K562 (cell line): ENCODE results near the gene RGS9. TPM values are rescaled to one million over a fixed set of nuclear protein-coding genes. Genes with fewer than 3 reads are reported as not detected.

ENCODE experiments used
- ATAC-seq: fragments of 200-7000 bp; cut with Tn5 transposase; 3 replicates; pipeline ENCODE4 v1.9.1; 2020; ENCODE audit warnings: moderate library complexity
- BruUV-seq: library from RNA; stranded (reverse); fragments of 400-500 nt; replicated peaks from 2 replicates; lab custom pipeline; 2021; lab: Mats Ljungman, UMichigan
- CTCF ChIA-PET: fragments of 300-600 bp; formaldehyde crosslinking; extraction: SDS; loops from one replicate; lab custom pipeline; 2021; ENCODE audit warnings: low intra/inter-chr PET ratio; lab: Yijun Ruan, JAX
- POLR2A ChIA-PET: fragments of 300-600, 350-650 bp; sonication (Branson Sonifier 250); formaldehyde crosslinking; extraction: SDS; loops from one replicate; lab custom pipeline; 2021; ENCODE audit warnings: antibody characterized with exemption, inconsistent platforms; lab: Yijun Ruan, JAX
- DNase-seq, 4 experiments: peaks; one replicate each; pipeline versions ENCODE4 v3.0.0 to v3.0.0-alpha.2; 2011 to 2018; ENCODE audit warnings: low spot score in 3 of 4, mixed read lengths in 3 of 4; ENCODE audit errors: extremely low read depth in 1 of 4
- FAIRE-seq: peaks from 2 replicates; lab custom pipeline; 2011; peaks lifted over from hg19 to GRCh38; lab: Jason Lieb, UNC
- H2AFZ ChIP-seq: 2 replicates; pipeline ENCODE4 v1.6.0; 2011; ENCODE audit warnings: low read depth, low read length, control low read depth, inconsistent platforms
- H3K27ac ChIP-seq: fragments of 200-600 bp; 3 replicates; pipeline ENCODE4 v1.8.0; 2011; ENCODE audit warnings: low read depth, mild to moderate bottlenecking, control low read depth, inconsistent platforms, low read length, moderate library complexity, mixed read lengths; ENCODE audit errors: extremely low read depth
- H3K27me3 ChIP-seq, 2 experiments: fragments of 300-600 bp in 1 of 2; 2 replicates in 1 of 2; 3 replicates in 1 of 2; pipeline versions ENCODE4 v1.6.0 to v1.8.0; 2011; ENCODE audit warnings: inconsistent platforms in 2 of 2, low read length in 2 of 2, mild to moderate bottlenecking in 1 of 2, mixed read lengths in 1 of 2, moderate library complexity in 1 of 2; ENCODE audit not compliant: control insufficient read depth in 2 of 2, insufficient read depth in 2 of 2
- H3K36me3 ChIP-seq: fragments of 300-600 bp; 3 replicates; pipeline ENCODE4 v1.8.0; 2011; ENCODE audit warnings: mild to moderate bottlenecking, low read length, inconsistent platforms; ENCODE audit not compliant: control insufficient read depth, insufficient read depth
- H3K4me1 ChIP-seq, 2 experiments: fragments of 200-600 bp in 1 of 2; replicated peaks in 1 of 2; 2 replicates in 1 of 2; 3 replicates in 1 of 2; pipeline versions ENCODE4 v1.5.1 to v1.8.0; 2011; ENCODE audit warnings: inconsistent platforms in 2 of 2, low read length in 2 of 2, mild to moderate bottlenecking in 1 of 2, mixed read lengths in 1 of 2, moderate library complexity in 1 of 2; ENCODE audit not compliant: control insufficient read depth in 2 of 2, insufficient read depth in 2 of 2
- H3K4me2 ChIP-seq: 2 replicates; pipeline ENCODE4 v1.6.1; 2011; ENCODE audit warnings: low read length, control low read depth, inconsistent platforms, mixed read lengths; ENCODE audit not compliant: insufficient read depth
- H3K4me3 ChIP-seq: fragments of 200-600 bp; sonication (generic), shearing (Covaris generic); 2 replicates; pipeline ENCODE4 v1.5.1; 2016; ENCODE audit warnings: control low read depth, inconsistent platforms
- H3K79me2 ChIP-seq: fragments of 200-600 bp; 3 replicates; pipeline ENCODE4 v1.8.0; 2011; ENCODE audit warnings: low read length, inconsistent platforms; ENCODE audit not compliant: control insufficient read depth, insufficient read depth
- H3K9ac ChIP-seq, 2 experiments: 2 replicates each; pipeline versions ENCODE4 v1.6.0 to v1.6.1; 2011; ENCODE audit warnings: low read depth in 2 of 2, low read length in 2 of 2, control low read depth in 1 of 2, inconsistent platforms in 1 of 2, mild to moderate bottlenecking in 1 of 2, mixed read lengths in 1 of 2; ENCODE audit not compliant: insufficient read depth in 1 of 2
- H3K9me1 ChIP-seq: one replicate; pipeline ENCODE4 v1.6.0; 2011; ENCODE audit warnings: inconsistent platforms, mild to moderate bottlenecking, low read length, moderate library complexity; ENCODE audit not compliant: control insufficient read depth, insufficient read depth
- H3K9me3 ChIP-seq: replicated peaks from 2 replicates; pipeline ENCODE4 v1.5.1; 2011; ENCODE audit warnings: low read depth, low read length, inconsistent platforms; ENCODE audit not compliant: control insufficient read depth, insufficient read depth
- H4K20me1 ChIP-seq: replicated peaks from 2 replicates; pipeline ENCODE4 v1.6.1; 2011; ENCODE audit warnings: low read length, inconsistent platforms, mixed read lengths; ENCODE audit not compliant: control insufficient read depth, insufficient read depth
- CHAMP1 ChIP-seq: fragments of 450-650 bp; IDR thresholded peaks from 2 replicates; pipeline ENCODE4 v1.6.1; 2016; ENCODE audit warnings: mild to moderate bottlenecking
- JUND ChIP-seq, 2 experiments: IDR thresholded peaks; 2 replicates in 1 of 2; 3 replicates in 1 of 2; pipeline ENCODE4 v1.6.1; 2011; ENCODE audit warnings: borderline replicate concordance in 2 of 2, low read depth in 2 of 2, low read length in 2 of 2, improper control_type of control experiment in 1 of 2, missing biosample characterization in 1 of 2, missing genetic modification characterization in 1 of 2, missing genetic modification reagents in 1 of 2
- NELFE ChIP-seq: IDR thresholded peaks from 2 replicates; pipeline ENCODE4 v1.6.1; 2011; ENCODE audit warnings: mild to moderate bottlenecking; ENCODE audit not compliant: insufficient read depth, insufficient read length
- RBFOX2 ChIP-seq: fragments of 200-400 bp; formaldehyde crosslinking; IDR thresholded peaks from 2 replicates; pipeline ENCODE4 v1.6.1; 2017; ENCODE audit warnings: low read depth, mild to moderate bottlenecking, low read length, moderate library complexity
- SRSF3 ChIP-seq: fragments of 200-400 bp; formaldehyde crosslinking; IDR thresholded peaks from 2 replicates; pipeline ENCODE4 v1.6.1; 2016; ENCODE audit warnings: mild to moderate bottlenecking, low read length, moderate library complexity; ENCODE audit not compliant: insufficient read depth
- ZKSCAN1 ChIP-seq: fragments of 150-350 bp; IDR thresholded peaks from 2 replicates; pipeline ENCODE4 v1.6.1; 2016; ENCODE audit warnings: low read depth, low read length
- WGBS: fragments of 100-300 bp; shearing (Covaris generic); methylation state at CpG from one replicate; pipeline ENCODE4 v1.1.6; 2016; ENCODE audit warnings: low coverage, mixed read lengths; ENCODE audit not compliant: insufficient coverage; ENCODE audit errors: missing lambda C conversion rate; 5-methylcytosine and 5-hydroxymethylcytosine counted together
- in situ Hi-C: fragments of 300-500 bp; cut with MboI; formaldehyde crosslinking; loops from 4 replicates; pipeline ENCODE4 v1.15.0; 2018; ENCODE audit warnings: inconsistent platforms, mixed read lengths
- intact Hi-C: fragments of 100-400 bp; cut with micrococcal nuclease; formaldehyde crosslinking; loops from 2 replicates; pipeline ENCODE4 v1.14.2; 2022
- polyA plus RNA-seq, 8 experiments: library from polyadenylated mRNA; depleted of rRNA in 4 of 8; stranded (reverse) in 5 of 8; unstranded in 3 of 8; fragments of >200 nt; fragmentation: Nextera tagmentation in 2 of 8; fragmentation: Illumina TruSeq in 1 of 8; extraction: Ambion mirVana in 2 of 8; extraction: Trizol in 1 of 8; gene quantifications; 2 replicates each; pipeline versions ENCODE4 v1.2.1 to v1.2.3, GENCODE V29; 2011 to 2014; ENCODE audit warnings: inconsistent platforms in 1 of 8, missing spikeins in 1 of 8
- total RNA-seq, 7 experiments: library from RNA; depleted of rRNA in 6 of 7; stranded (reverse); fragments of >200 nt in 6 of 7; fragmentation: Illumina TruSeq in 2 of 7; extraction: Trizol in 2 of 7; gene quantifications; 2 replicates each; pipeline versions ENCODE4 v1.2.1 to v1.2.3, GENCODE V29; 2011 to 2021; ENCODE audit warnings: low replicate concordance in 1 of 7
- TF ChIP-seq, protein P1 (sequence below): fragments of 250-450 bp; sonication (Bioruptor Pico); IDR thresholded peaks from 2 replicates; pipeline ENCODE4 v1.6.1; 2021; ENCODE audit warnings: mild to moderate bottlenecking
- TF ChIP-seq, protein P2 (sequence below), 2 experiments: fragments of 450-650 bp; IDR thresholded peaks; 2 replicates each; pipeline ENCODE4 v1.6.1; 2016

RGS9 gene
- total and polyA plus RNA-seq, 9 of the 15 experiments (the other 6 are each of a cell fraction or from before 2014, with no cell fraction given) = 0.18 to 1.4 (median 0.55) TPM

- TF ChIP-seq CHAMP1 (no peak), RBFOX2 (no peak), JUND (IDR thresholded peaks at IDR 0.05; ENCODE audit: borderline replicate concordance, low read depth, low read length) (no peak), JUND (tag; IDR thresholded peaks at IDR 0.05; ENCODE audit: borderline replicate concordance, low read depth, low read length) (no peak), ZKSCAN1 (no peak)
- TF ChIP-seq, protein P1, sequence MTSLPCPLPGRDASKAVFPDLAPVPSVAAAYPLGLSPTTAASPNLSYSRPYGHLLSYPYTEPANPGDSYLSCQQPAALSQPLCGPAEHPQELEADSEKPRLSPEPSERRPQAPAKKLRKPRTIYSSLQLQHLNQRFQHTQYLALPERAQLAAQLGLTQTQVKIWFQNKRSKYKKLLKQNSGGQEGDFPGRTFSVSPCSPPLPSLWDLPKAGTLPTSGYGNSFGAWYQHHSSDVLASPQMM (CRISPR knock-in tag) = no peak
These were observed 21.5 kb downstream of the RGS9 start (continued) for GRCh38 chr17:65158622-65159021.

- FAIRE-seq = no peak
- H4K20me1 ChIP-seq = no peaks in the 10 kb centered on the region
- no peak overlapping the region for H3K4me3 ChIP-seq
- no TSS peak for BruUV-seq
- WGBS = 24% methylated on average over 6 of the region's 6 CpGs
- no peaks in the 10 kb centered on the region for H3K36me3 ChIP-seq
- no peaks in the 10 kb centered on the region for H3K9me3 ChIP-seq
- H3K27me3 ChIP-seq = peaks cover 0 to 17% of the 10 kb centered on the region in 2 experiments; a peak in 2 of 5 replicates
- POLR2A ChIA-PET = interaction anchor here (0.6 to 1.1 kb wide), 3 partner anchors 9 to 91 kb away, joined by 3 read pairs; no protein-coding TSS in a partner anchor
- no peak overlapping the region for H2AFZ ChIP-seq
- ATAC-seq = no peak
- H3K79me2 ChIP-seq = no peaks in the 10 kb centered on the region
- in situ Hi-C loops = no loop called here
- H3K4me2 ChIP-seq = no peak overlapping the region
- CTCF ChIA-PET = no interaction called here
- intact Hi-C loops = no loop called here
- TF ChIP-seq, protein P2, sequence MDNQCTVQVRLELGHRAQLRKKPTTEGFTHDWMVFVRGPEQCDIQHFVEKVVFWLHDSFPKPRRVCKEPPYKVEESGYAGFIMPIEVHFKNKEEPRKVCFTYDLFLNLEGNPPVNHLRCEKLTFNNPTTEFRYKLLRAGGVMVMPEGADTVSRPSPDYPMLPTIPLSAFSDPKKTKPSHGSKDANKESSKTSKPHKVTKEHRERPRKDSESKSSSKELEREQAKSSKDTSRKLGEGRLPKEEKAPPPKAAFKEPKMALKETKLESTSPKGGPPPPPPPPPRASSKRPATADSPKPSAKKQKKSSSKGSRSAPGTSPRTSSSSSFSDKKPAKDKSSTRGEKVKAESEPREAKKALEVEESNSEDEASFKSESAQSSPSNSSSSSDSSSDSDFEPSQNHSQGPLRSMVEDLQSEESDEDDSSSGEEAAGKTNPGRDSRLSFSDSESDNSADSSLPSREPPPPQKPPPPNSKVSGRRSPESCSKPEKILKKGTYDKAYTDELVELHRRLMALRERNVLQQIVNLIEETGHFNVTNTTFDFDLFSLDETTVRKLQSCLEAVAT (IDR thresholded peaks at IDR 0.05) = no peak
- no peak for TF ChIP-seq NELFE
- no peak for TF ChIP-seq SRSF3
- no peak overlapping the region for H3K27ac ChIP-seq
- peaks cover 14 to 16% of the 10 kb centered on the region in 2 experiments; a peak in 3 of 5 replicates for H3K4me1 ChIP-seq
- DNase-seq = no peak
- H3K9me1 ChIP-seq = no peaks in the 10 kb centered on the region
- H3K9ac ChIP-seq = no peak overlapping the region
These were observed 23.3 kb downstream of the RGS9 start for GRCh38 chr17:65160516-65160915.
